A673 (cell line): ENCODE measurements around the gene PDE4B.

Experiments used
- CTCF ChIP-seq: fragments of 300-800, 200-600 bp; sonication (generic); conservative IDR thresholded peaks from 2 replicates; pipeline ENCODE4 v1.5.1; 2017; ENCODE audit warnings: low read depth, mild to moderate bottlenecking, antibody characterized with exemption, low read length, moderate library complexity, mixed read lengths
- EZH2 ChIP-seq: fragments of 200-600 bp; sonication (generic); IDR thresholded peaks from 2 replicates; pipeline ENCODE4 v1.6.1; 2017; ENCODE audit warnings: borderline replicate concordance, low read depth, mild to moderate bottlenecking, mixed read lengths, antibody characterized with exemption, low read length; ENCODE audit not compliant: poor library complexity, severe bottlenecking

DNA sequence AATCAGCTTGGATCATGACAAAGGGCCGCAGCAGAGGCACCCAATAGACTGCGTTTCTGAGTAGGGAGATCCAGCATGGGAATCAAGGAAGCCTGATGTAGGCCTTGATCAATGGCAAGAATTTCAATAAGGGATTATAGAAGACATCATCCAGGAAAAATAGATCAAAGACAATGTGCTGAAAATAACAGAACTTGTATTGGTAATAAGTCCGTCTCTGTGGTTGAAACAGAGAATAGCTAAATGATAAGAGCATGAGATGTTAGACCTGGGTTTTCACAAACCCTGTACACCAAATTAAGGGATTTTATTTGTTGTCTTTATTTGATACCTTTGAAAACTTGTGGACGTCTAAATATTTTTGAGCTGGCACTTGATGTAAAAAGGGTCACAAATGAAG lies 513.2 kb downstream of the PDE4B start:
- TF ChIP-seq CTCF (no peak), EZH2 (no peak)
